Transverse colon (tissue), 4 donors: ENCODE results near the gene CXXC4. TPM values are rescaled to one million over a fixed set of nuclear protein-coding genes. Genes with fewer than 3 reads are reported as not detected.

Experiments
- DNase-seq: peaks from one replicate; pipeline ENCODE4 v3.0.0-alpha.2; 2019
- H3K27ac ChIP-seq, 4 donors: fragments of 200-600 bp; sonication (generic); 2 replicates each; pipeline ENCODE4 v1.5.1; 2016 to 2018; ENCODE audit warnings: inconsistent platforms in 4 of 4
- H3K27me3 ChIP-seq: fragments of 200-600 bp; sonication (generic); 2 replicates; pipeline ENCODE4 v1.5.1; 2017; ENCODE audit warnings: inconsistent platforms
- H3K36me3 ChIP-seq, 4 donors: fragments of 200-600 bp; sonication (generic); 2 replicates each; pipeline ENCODE4 v1.5.1; 2017 to 2019; ENCODE audit warnings: inconsistent platforms in 4 of 4
- H3K4me1 ChIP-seq, 4 donors: fragments of 200-600 bp; sonication (generic); 2 replicates each; pipeline ENCODE4 v1.5.1; 2017 to 2020; ENCODE audit warnings: inconsistent platforms in 4 of 4
- H3K4me3 ChIP-seq, 4 donors: fragments of 200-600 bp; sonication (generic); 1 replicate in 1 of 4; 2 replicates in 3 of 4; pipeline versions ENCODE4 v1.5.1 to v1.6.1; 2017 to 2019; ENCODE audit warnings: inconsistent platforms in 4 of 4
- H3K9me3 ChIP-seq, 2 donors: fragments of 200-600 bp; sonication (generic); 2 replicates each; pipeline ENCODE4 v1.5.1; 2017 to 2019; ENCODE audit warnings: inconsistent platforms in 2 of 2
- EP300 ChIP-seq: sonication (generic); formaldehyde crosslinking; IDR thresholded peaks from one replicate; pipeline ENCODE4 v1.6.1; 2017; ENCODE audit warnings: antibody characterized with exemption, low read depth
- POLR2A ChIP-seq: fragments of 450-650 bp; IDR thresholded peaks from one replicate; pipeline ENCODE4 v1.6.1; 2016; ENCODE audit warnings: antibody characterized with exemption, mild to moderate bottlenecking, moderate library complexity
- POLR2AphosphoS5 ChIP-seq, 3 donors: sonication (generic); formaldehyde crosslinking; IDR thresholded peaks; one replicate each; pipeline ENCODE4 v1.6.1; 2016; ENCODE audit warnings: antibody characterized with exemption in 3 of 3
- WGBS, 2 donors: methylation state at CpG; one replicate each; pipeline ENCODE4 v1.1.5; 2018; ENCODE audit warnings: low coverage in 1 of 2; 5-methylcytosine and 5-hydroxymethylcytosine counted together
- in situ Hi-C, 4 donors: fragments of 200-750 bp; cut with MboI; loops; one replicate each; pipeline versions ENCODE4 v1.15.0 to v1.15.1; 2017; ENCODE audit warnings: low sequenced_read_pairs in 3 of 4, low pct_ligation_motif_present in 1 of 4, low pct_unique_long_range_greater_than_20kb in 1 of 4
- intact Hi-C: fragments of 100-400 bp; cut with DNase I; formaldehyde crosslinking; loops from one replicate; pipeline ENCODE4 v1.15.1; 2023; ENCODE audit warnings: low total_unique reads
- total RNA-seq, 4 donors: library from RNA; depleted of rRNA; stranded (reverse); fragments of >200 nt; gene quantifications; one replicate each; pipeline ENCODE4 v1.1.0, GENCODE V29; 2016
- TF ChIP-seq, protein P1 (sequence below), 5 experiments: fragments of 200-600 bp in 3 of 5; fragments of 450-650 bp in 2 of 5; sonication (generic) in 3 of 5; IDR thresholded peaks; 1 replicate in 2 of 5; 2 replicates in 3 of 5; pipeline ENCODE4 v1.5.1; 2016 to 2017; ENCODE audit warnings: antibody characterized with exemption in 5 of 5, inconsistent platforms in 3 of 5, mild to moderate bottlenecking in 2 of 5, moderate library complexity in 1 of 5

CXXC4 gene
- total RNA-seq, 4 donors from 2014 or later: 0.96 to 1.7 TPM; not detected in 2

DNA sequence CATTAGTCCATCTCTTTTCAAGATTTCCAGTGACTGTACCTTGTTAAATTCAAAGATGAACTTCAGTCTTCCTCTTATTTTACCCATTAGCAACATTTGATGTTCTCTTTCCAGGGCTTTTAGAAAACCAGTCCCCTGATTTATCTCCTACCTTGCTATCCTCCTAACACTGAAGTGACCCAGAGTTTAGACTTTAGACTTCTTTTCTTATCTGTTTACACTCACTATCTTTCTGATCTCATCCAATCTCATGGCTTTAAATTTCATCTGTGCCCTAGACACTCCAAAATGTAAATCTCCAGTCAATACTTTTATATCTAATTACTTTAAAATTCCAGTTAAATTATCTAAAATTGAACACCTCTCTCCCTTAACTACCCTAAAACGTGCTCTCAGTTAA lies 13.5 kb upstream of the CXXC4 start:
- no peaks in the 10 kb centered on the region for H3K27me3 ChIP-seq
- DNase-seq: no peak
- in situ Hi-C loops (no loop called here), intact Hi-C loops (no loop called here)
- H3K4me1 ChIP-seq: no peaks in the 10 kb centered on the region
- no peak overlapping the region for H3K4me3 ChIP-seq
- no peaks in the 10 kb centered on the region for H3K36me3 ChIP-seq
- WGBS, 2 donors: 50 to 67% methylated on average over 1 of the region's 1 CpG
- H3K9me3 ChIP-seq: no peaks in the 10 kb centered on the region
- TF ChIP-seq, protein P1, sequence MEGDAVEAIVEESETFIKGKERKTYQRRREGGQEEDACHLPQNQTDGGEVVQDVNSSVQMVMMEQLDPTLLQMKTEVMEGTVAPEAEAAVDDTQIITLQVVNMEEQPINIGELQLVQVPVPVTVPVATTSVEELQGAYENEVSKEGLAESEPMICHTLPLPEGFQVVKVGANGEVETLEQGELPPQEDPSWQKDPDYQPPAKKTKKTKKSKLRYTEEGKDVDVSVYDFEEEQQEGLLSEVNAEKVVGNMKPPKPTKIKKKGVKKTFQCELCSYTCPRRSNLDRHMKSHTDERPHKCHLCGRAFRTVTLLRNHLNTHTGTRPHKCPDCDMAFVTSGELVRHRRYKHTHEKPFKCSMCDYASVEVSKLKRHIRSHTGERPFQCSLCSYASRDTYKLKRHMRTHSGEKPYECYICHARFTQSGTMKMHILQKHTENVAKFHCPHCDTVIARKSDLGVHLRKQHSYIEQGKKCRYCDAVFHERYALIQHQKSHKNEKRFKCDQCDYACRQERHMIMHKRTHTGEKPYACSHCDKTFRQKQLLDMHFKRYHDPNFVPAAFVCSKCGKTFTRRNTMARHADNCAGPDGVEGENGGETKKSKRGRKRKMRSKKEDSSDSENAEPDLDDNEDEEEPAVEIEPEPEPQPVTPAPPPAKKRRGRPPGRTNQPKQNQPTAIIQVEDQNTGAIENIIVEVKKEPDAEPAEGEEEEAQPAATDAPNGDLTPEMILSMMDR (IDR thresholded peaks at IDR 0.05): no peak
- TF ChIP-seq POLR2AphosphoS5 (IDR thresholded peaks at IDR 0.05): no peak
- TF ChIP-seq POLR2A: no peak
- no peak for TF ChIP-seq EP300
- no peak overlapping the region for H3K27ac ChIP-seq

DNA sequence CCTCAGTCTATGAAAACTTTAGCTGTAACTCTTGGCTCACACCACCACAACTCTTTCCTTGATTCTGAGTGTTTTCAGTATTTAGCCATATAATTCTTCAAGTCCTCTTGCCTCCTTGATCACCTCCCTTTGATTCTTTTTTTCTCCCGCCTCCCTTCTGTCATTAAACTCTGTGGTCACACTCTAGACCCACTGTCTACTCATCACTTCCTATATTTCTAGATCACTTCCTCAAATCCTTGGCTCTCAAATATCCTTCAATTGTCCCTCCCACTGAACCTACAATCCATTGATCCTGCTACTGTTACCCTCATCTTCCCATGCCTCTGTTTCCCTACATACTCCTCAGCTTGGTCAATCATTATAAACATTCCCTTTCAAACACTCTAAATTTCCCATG lies 12.4 kb upstream of the CXXC4 start:
- 40 to 79% methylated on average over 1 of the region's 1 CpG for WGBS, 2 donors
- TF ChIP-seq POLR2AphosphoS5 (IDR thresholded peaks at IDR 0.05) (no peak), EP300 (no peak), POLR2A (no peak)
- TF ChIP-seq, protein P1 (IDR thresholded peaks at IDR 0.05): no peak
- H3K4me3 ChIP-seq: no peak overlapping the region
- in situ Hi-C loops: no loop called here
- no peaks in the 10 kb centered on the region for H3K4me1 ChIP-seq
- H3K27ac ChIP-seq: no peak overlapping the region
- no peak for DNase-seq
- no peaks in the 10 kb centered on the region for H3K9me3 ChIP-seq
- H3K27me3 ChIP-seq: no peaks in the 10 kb centered on the region
- no peaks in the 10 kb centered on the region for H3K36me3 ChIP-seq
- intact Hi-C loops: no loop called here

- in situ Hi-C loops (no loop called here), intact Hi-C loops (no loop called here)
- TF ChIP-seq EP300 (no peak), POLR2AphosphoS5 (IDR thresholded peaks at IDR 0.05) (no peak)
- no peaks in the 10 kb centered on the region for H3K9me3 ChIP-seq
- H3K27ac ChIP-seq: no peak overlapping the region
- H3K4me1 ChIP-seq: peaks cover 0 to 18% (median 2%) of the 10 kb centered on the region in 4 donors
- H3K36me3 ChIP-seq: no peaks in the 10 kb centered on the region
- H3K4me3 ChIP-seq: no peak overlapping the region
- DNase-seq: no peak
- no peaks in the 10 kb centered on the region for H3K27me3 ChIP-seq
- 55 to 85% methylated on average over 2 of the region's 2 CpGs for WGBS, 2 donors
These were observed 9.8 kb upstream of the CXXC4 start for GRCh38 chr4:104504536-104504935.

DNA sequence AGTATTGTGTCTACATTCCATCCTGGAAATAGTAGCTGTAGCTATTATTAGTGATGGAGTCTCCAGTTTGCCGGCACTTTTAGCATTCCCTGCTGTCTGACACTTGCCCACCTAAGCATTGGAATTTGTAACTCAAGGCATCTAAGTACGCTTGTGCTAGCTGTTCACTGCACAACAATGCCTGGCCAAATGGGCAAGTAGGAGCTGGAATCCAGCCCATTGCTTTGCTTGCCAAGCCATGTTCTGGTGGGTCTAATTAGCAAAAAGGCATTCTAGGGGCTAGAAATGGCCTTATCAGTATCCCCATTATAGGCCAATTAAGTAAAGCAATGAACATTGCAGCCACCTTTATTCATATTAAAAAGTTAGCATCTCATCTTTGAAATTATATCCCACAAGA lies 7.8 kb upstream of the CXXC4 start:
- in situ Hi-C loops (no loop called here), intact Hi-C loops (no loop called here)
- Histone ChIP-seq H3K27ac (no peak overlapping the region), H3K27me3 (no peaks in the 10 kb centered on the region), H3K9me3 (no peaks in the 10 kb centered on the region), H3K4me3 (no peak overlapping the region), H3K4me1 (peaks cover 0 to 18% (median 2%) of the 10 kb centered on the region in 4 donors), H3K36me3 (no peaks in the 10 kb centered on the region)
- DNase-seq: no peak
- TF ChIP-seq, protein P1 (IDR thresholded peaks at IDR 0.05): no peak
- TF ChIP-seq EP300 (no peak), POLR2AphosphoS5 (IDR thresholded peaks at IDR 0.05) (no peak), POLR2A (no peak)
- WGBS, 2 donors: 60 to 85% methylated on average over 1 to 2 of the region's 2 CpGs

DNA sequence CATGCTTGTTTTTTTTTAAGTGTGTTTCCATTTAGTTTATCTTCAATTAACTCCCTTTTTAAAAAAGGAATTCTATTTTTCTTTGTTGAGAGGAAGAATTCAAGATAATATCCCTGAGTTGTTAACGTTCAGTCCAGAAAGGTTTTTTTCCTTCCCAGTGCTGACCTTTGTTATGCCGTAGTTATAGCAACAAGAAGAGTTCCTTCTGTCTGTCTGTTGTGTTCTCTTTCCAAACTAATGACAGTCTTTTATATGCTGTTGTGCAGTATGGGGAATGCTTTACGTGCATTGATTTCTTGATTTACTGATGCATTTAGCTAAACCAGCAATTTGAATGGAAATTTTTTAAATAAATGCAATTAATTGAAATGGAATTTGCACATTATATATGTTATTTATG lies 6.6 kb upstream of the CXXC4 start:
- Histone ChIP-seq H3K9me3 (no peaks in the 10 kb centered on the region), H3K36me3 (no peaks in the 10 kb centered on the region), H3K4me1 (peaks cover 0 to 18% (median 2%) of the 10 kb centered on the region in 4 donors), H3K27me3 (no peaks in the 10 kb centered on the region), H3K4me3 (no peak overlapping the region), H3K27ac (peak overlapping the region in 1 of 4 donors; percentile 42)
- 23 to 55% methylated on average over 3 of the region's 3 CpGs for whole genome bisulfite sequencing, 2 donors
- in situ Hi-C loops: no loop called here
- intact Hi-C loops: no loop called here
- TF ChIP-seq, protein P1 (IDR thresholded peaks at IDR 0.05): no peak
- TF ChIP-seq POLR2AphosphoS5 (IDR thresholded peaks at IDR 0.05) (no peak), POLR2A (no peak), EP300 (no peak)
- no peak for DNase-seq
